ENCODE measurements around the gene MYCN.

MYCN gene

DNA sequence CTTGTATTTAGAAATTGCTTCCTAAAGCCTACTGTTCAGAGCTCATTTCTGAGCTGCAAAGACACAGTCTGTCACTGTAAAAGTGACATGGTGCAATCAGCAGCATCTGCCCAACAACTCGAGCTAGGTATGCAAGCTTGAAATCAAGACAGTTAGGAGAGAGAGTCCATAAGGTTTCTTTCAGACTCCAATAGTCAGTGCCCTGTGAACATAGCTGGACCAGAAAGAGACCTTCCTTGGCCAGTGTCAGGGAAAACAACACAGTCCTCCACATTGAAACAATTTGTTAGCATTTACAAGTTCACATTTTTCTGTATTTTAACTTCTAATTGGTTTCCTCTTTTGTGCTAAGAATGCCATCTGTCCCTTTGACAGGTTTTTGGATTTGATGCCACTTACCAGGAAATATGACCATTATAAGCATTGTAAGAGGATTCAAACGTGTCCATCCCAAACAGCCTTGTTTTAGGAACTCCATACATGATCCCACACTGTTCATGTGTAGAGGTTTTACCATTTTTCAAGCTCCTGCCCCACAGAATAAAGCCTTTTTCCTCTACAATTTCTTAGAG lies 8.9 kb upstream of the MYCN start:
- DNase-seq (ENCODE audit: low read depth) = no peak

DNA sequence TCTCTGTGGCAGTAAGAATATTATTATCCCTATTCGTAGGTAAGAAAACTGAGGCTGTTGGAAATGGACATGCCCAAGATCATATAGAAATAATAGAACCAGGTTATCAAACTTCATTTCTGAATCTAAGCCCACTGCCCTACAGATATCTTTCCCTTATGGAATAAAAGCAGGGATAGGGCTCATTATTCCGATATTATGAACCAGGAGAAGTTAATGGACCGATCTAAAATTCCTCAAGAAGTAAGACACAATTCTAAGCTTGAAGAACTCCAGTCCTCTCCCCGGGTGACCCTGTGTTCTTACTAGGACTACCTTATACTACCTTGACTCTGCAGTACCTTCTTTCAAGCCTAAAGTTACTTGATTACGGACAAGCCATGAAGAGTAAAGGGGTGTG lies 8.4 kb upstream of the MYCN start:
- DNase-seq (ENCODE audit: low read depth) = no peak

DNA sequence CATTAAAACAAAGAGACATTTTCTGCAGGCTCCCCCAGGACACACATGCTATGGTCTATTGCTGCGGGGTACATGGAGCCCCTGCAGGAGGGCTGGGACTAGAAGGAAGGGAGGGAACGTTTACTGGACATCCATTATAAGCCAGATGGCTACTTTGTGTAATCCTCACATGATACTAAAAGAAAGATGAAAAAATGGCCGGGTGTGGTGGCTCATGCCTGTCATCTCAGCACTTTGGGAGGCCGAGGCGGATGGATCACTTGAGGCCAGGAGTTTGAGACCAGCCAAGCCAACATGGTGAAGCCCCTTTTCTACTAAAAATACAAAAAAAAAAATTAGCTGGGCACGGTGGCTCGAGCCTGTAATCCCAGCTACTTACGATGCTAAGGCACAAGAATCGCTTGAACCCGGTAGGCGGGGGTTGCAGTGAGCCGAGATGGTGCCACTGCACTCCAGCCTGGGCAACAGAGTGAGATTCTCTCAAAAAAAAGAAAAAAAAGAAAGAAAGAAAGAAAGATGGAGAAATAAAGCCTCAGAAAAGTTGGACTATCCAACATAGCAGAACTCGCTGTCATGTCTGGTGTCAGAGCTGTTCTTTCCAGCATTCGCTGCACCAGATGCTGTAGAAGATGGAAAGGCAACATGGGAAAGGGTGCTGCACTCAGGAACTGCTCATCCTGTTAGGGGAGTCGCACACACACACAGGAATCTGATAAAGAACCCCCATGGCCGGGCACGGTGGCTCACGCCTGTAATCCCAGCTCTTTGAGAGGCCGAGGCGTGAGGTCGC lies 7.8 kb upstream of the MYCN start:
- no peak for DNase-seq (ENCODE audit: low read depth)

- no peak for DNase-seq (ENCODE audit: low read depth)
Observed at GRCh38 chr2:15933184-15933845, 7.0 kb upstream of the MYCN start.

DNA sequence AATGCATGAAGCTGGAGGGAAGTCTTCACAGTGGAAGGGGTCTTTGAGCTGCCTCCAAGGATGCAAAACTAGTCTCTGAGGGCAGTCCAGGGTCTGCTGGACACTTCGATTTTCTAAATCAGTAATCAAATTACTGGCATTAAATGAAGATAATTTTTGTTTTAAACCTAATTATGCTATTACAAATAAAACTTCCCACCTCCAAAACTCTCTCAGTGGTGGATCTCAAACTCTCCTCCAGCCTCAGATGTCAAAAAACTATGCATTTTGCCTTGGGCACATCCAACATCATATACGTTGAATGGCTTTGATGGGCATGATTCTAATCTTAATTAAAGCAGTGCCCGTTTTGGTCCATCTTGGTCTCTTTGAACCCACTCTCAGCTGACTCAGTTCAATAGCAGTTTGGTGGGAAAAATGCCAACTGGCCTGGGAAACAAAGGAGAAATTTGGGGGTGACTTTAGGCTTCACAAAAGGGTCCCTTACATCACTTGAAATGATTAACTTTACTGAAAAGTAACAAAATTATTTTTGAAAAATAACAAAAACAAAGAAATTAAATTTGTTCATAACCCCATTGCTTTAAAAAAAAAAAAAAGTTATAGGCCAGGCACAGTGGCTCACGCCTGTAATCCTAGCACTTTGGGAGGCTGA lies 5.9 kb upstream of the MYCN start:
- DNase-seq (ENCODE audit: low read depth) = no peak

- DNase-seq (ENCODE audit: low read depth) = no peak
Observed at GRCh38 chr2:15935189-15935588, 5.2 kb upstream of the MYCN start.

DNA sequence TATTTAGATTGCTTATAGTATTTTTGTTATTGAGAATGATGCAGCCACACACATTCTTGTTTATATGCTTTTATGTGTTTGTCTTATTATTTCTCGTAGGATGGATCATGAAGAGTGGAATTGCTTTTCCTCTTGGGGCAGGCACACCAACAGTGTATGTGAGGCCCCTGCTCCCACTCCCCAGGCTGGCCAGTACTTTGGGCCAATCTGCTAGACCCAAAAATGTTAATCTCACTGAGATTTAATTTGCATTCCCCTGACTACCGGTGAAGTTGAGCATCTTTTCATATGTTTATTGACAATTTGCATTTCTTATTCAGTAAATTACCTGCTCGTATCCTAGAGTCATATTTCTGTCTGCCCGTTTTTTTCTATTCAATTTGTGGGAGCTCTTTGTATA lies 4.7 kb upstream of the MYCN start:
- no peak for DNase-seq (ENCODE audit: low read depth)

- DNase-seq (ENCODE audit: low read depth) = no peak
Observed at GRCh38 chr2:15936277-15937104, 3.9 kb upstream of the MYCN start.

GRCh38 chr2:15937105-15937881 lies 3.1 kb upstream of the MYCN start:
- no peak for DNase-seq (ENCODE audit: low read depth)

GRCh38 chr2:15937882-15938802 lies 2.2 kb upstream of the MYCN start:
- DNase-seq (ENCODE audit: low read depth) = no peak

DNA sequence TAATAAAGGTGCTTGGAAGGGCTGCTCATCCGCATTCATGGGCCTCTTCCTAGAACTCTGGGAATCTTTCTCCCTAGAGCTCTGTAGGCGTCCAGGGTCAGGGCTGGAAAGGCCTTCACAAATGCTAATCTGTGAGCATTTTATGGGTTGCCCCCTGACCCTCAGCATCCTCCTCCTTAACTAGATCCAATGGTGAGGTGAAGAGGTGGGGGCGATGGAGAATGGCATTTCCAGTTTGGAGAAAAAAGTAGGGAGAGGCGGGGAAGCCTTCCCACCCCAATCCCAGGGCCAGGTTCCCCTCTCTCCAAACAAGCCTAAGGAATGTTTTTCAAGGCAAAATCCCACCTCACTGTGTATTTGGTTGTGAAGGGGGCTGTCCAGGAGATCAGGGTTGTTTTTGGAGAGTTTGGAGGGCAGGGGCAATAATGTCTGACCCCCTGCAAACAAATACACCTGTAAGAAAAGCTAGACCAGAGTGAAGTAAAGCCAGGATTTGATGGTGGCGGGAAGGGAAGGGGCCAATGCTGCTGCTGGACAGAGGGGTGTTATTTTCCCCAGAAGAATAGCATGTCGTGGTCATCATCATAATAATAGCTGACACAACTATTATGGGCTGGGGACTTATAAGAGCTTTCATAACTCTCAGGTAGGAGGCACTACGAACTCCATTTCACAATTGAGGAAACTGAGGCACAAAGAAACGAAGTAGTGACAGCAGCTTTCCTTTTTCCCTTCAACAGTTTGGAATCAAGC lies 1.4 kb upstream of the MYCN start:
- DNase-seq (ENCODE audit: low read depth) = no peak

GRCh38 chr2:15939556-15939853 lies 845 bp upstream of the MYCN start:
- no peak for DNase-seq (ENCODE audit: low read depth)

DNA sequence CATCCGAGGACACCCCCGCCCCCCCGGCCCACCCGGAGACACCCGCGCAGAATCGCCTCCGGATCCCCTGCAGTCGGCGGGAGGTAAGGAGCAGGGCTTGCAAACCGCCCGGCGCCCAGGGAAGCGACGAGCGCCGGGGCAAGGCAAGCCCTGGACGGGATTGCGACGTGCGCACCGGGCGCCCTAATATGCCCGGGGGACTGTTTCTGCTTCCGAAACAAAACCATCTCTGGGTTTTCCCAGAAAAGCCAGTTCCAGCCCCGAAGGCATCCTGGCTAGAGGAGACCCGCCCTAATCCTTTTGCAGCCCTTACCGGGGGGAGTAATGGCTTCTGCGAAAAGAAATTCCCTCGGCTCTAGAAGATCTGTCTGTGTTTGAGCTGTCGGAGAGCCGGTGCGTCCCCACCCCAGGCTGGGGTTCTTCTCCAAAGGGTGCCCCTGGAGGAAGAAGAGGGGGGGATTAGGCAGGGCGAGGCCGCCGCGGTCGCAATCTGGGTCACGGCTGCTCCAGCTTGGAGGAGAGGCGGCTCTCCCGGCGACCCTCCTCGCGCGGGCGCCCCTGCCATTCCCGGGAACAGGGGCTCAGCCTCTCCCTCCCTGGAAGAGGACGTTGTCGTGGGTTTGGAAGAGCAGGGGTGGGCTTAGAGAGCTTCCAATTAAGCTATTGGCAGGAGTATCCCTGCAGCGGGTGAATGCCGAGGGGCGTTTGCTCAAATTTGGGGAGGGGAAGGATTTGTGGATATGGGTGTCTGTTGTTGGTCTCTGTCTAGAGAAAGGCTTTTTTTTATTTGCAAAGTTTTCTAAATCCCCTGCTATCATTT lies 521 bp downstream of the MYCN start:
- no peak for DNase-seq (ENCODE audit: low read depth)

- DNase-seq (ENCODE audit: low read depth) = no peak
Observed at GRCh38 chr2:15941481-15941850, 1.1 kb downstream of the MYCN start.

DNA sequence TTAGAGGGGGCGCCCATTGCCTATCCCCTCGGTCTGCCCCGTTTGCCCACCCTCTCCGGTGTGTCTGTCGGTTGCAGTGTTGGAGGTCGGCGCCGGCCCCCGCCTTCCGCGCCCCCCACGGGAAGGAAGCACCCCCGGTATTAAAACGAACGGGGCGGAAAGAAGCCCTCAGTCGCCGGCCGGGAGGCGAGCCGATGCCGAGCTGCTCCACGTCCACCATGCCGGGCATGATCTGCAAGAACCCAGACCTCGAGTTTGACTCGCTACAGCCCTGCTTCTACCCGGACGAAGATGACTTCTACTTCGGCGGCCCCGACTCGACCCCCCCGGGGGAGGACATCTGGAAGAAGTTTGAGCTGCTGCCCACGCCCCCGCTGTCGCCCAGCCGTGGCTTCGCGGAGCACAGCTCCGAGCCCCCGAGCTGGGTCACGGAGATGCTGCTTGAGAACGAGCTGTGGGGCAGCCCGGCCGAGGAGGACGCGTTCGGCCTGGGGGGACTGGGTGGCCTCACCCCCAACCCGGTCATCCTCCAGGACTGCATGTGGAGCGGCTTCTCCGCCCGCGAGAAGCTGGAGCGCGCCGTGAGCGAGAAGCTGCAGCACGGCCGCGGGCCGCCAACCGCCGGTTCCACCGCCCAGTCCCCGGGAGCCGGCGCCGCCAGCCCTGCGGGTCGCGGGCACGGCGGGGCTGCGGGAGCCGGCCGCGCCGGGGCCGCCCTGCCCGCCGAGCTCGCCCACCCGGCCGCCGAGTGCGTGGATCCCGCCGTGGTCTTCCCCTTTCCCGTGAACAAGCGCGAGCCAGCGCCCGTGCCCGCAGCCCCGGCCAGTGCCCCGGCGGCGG lies 1.7 kb downstream of the MYCN start:
- DNase-seq (ENCODE audit: low read depth) = no peak

DNA sequence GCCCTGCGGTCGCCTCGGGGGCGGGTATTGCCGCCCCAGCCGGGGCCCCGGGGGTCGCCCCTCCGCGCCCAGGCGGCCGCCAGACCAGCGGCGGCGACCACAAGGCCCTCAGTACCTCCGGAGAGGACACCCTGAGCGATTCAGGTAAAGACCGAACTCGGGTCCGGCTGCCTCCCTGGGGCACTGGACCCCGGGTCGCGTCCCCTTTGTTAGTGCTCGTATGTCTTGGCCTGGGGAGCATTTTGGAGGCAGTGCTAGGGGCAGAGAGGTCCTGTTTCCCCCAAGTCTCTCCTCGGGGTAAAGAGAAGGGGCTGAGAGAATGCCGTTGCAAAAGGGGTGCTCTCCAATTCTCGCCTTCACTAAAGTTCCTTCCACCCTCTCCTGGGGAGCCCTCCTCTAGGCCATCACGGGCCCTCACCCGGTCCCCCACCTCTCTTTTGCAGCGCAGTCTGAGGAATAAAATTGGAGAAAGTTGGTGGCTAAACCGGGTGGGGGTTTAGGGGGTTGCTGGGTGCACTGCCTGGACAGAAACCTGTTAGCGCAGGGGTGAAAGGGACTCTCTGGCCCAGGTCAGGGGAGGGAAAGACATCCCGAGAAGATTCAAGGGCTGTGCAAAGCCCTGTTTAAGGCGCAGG lies 2.5 kb downstream of the MYCN start:
- DNase-seq (ENCODE audit: low read depth) = no peak

All from activated T-cell treated with anti-CD3 and anti-CD28 coated beads for 1 hour (primary cell).